GM12878 (cell line): ENCODE measurements around the gene C14orf119. TPM values are rescaled to one million over a fixed set of nuclear protein-coding genes. Genes with fewer than 3 reads are reported as not detected.

ENCODE experiments used
- ATAC-seq: fragments of 200-7000 bp; cut with Tn5 transposase; 3 replicates; pipeline ENCODE4 v1.9.1; 2020; ENCODE audit warnings: mild to moderate bottlenecking, moderate library complexity
- BruUV-seq: library from RNA; stranded (reverse); fragments of 400-500 nt; replicated peaks from 2 replicates; lab custom pipeline; 2021; lab: Mats Ljungman, UMichigan
- CTCF ChIA-PET: fragments of 300-600 bp; sonication (Branson Sonifier 250); formaldehyde crosslinking; extraction: SDS; loops from one replicate; lab custom pipeline; 2021; ENCODE audit warnings: inconsistent platforms; lab: Yijun Ruan, JAX
- POLR2A ChIA-PET: fragments of 350-600 bp; formaldehyde crosslinking; extraction: SDS; loops from one replicate; lab custom pipeline; 2021; ENCODE audit warnings: inconsistent platforms; lab: Charles Lee
- RAD21 ChIA-PET: fragments of 300-600 bp; sonication (Branson Sonifier 250); formaldehyde crosslinking; loops from one replicate; lab custom pipeline; 2023; ENCODE audit warnings: antibody characterized with exemption; ENCODE audit not compliant: unreplicated experiment; lab: Charles Lee
- SMC1A ChIA-PET: fragments of 300-600 bp; sonication (Branson Sonifier 250); formaldehyde crosslinking; loops from one replicate; lab custom pipeline; 2023; ENCODE audit not compliant: unreplicated experiment, uncharacterized antibody; lab: Charles Lee
- DNase-seq: peaks from one replicate; pipeline ENCODE4 v3.0.0-alpha.2; 2011; ENCODE audit warnings: low read depth, low spot score
- FAIRE-seq: peaks from 3 replicates; lab custom pipeline; 2011; peaks lifted over from hg19 to GRCh38; lab: Jason Lieb, UNC
- H2AFZ ChIP-seq: 2 replicates; pipeline ENCODE4 v1.6.0; 2011; ENCODE audit warnings: low read depth, low read length, control low read depth; ENCODE audit not compliant: control insufficient read depth
- H3K27ac ChIP-seq: 2 replicates; pipeline ENCODE4 v1.5.1; 2011; ENCODE audit warnings: control low read depth; ENCODE audit not compliant: control insufficient read depth, insufficient read depth
- H3K27me3 ChIP-seq, 2 experiments: replicated peaks in 1 of 2; 2 replicates each; pipeline versions ENCODE4 v1.6.0 to v1.6.1; 2011; ENCODE audit warnings: low read length in 1 of 2; ENCODE audit not compliant: control insufficient read depth in 2 of 2, insufficient read depth in 2 of 2
- H3K36me3 ChIP-seq, 2 experiments: 2 replicates each; pipeline ENCODE4 v1.5.1; 2011; ENCODE audit warnings: low read length in 1 of 2; ENCODE audit not compliant: control insufficient read depth in 2 of 2, insufficient read depth in 2 of 2
- H3K4me1 ChIP-seq: 2 replicates; pipeline ENCODE4 v1.6.1; 2011; ENCODE audit warnings: mild to moderate bottlenecking, low read length, moderate library complexity, mixed read lengths; ENCODE audit not compliant: control insufficient read depth, insufficient read depth
- H3K4me2 ChIP-seq: 2 replicates; pipeline ENCODE4 v1.6.0; 2011; ENCODE audit warnings: control low read depth; ENCODE audit not compliant: control insufficient read depth, insufficient read depth
- H3K4me3 ChIP-seq: fragments of 200-600 bp; sonication (generic); 2 replicates; pipeline ENCODE4 v1.5.1; 2016
- H3K79me2 ChIP-seq: 2 replicates; pipeline ENCODE4 v1.6.0; 2011; ENCODE audit warnings: low read length; ENCODE audit not compliant: control insufficient read depth, insufficient read depth
- H3K9ac ChIP-seq: 2 replicates; pipeline ENCODE4 v1.8.0; 2011; ENCODE audit warnings: low read length, control low read depth, mixed read lengths; ENCODE audit not compliant: control insufficient read depth, insufficient read depth
- H3K9me3 ChIP-seq: replicated peaks from 3 replicates; pipeline ENCODE4 v1.5.1; 2011; ENCODE audit warnings: mild to moderate bottlenecking, low read length; ENCODE audit not compliant: control insufficient read depth, insufficient read depth
- H4K20me1 ChIP-seq: 2 replicates; pipeline ENCODE4 v1.6.0; 2011; ENCODE audit not compliant: control insufficient read depth, insufficient read depth
- DPF2 ChIP-seq: fragments of 450-650 bp; IDR thresholded peaks from 2 replicates; pipeline ENCODE4 v1.6.1; 2017; ENCODE audit warnings: mild to moderate bottlenecking
- FOXK2 ChIP-seq: fragments of 450-650 bp; IDR thresholded peaks from 2 replicates; pipeline ENCODE4 v1.6.1; 2017; ENCODE audit warnings: mild to moderate bottlenecking, moderate library complexity
- GABPA ChIP-seq: IDR thresholded peaks from 2 replicates; pipeline ENCODE4 v1.6.1; 2014; ENCODE audit warnings: antibody characterized with exemption, low read depth, mild to moderate bottlenecking, inconsistent platforms
- PML ChIP-seq: IDR thresholded peaks from 2 replicates; pipeline ENCODE4 v1.6.1; 2012; ENCODE audit warnings: low read length, inconsistent platforms
- RAD21 ChIP-seq: IDR thresholded peaks from 2 replicates; pipeline ENCODE4 v1.6.1; 2011; ENCODE audit warnings: mild to moderate bottlenecking, low read depth, low read length, moderate library complexity; ENCODE audit not compliant: insufficient read depth
- RAD51 ChIP-seq: fragments of 450-650 bp; IDR thresholded peaks from 2 replicates; pipeline ENCODE4 v1.6.1; 2016; ENCODE audit warnings: moderate library complexity, mild to moderate bottlenecking, inconsistent platforms
- RB1 ChIP-seq: fragments of 450-650 bp; formaldehyde crosslinking; IDR thresholded peaks from 2 replicates; pipeline ENCODE4 v1.6.1; 2017; ENCODE audit warnings: mild to moderate bottlenecking, borderline replicate concordance
- SP1 ChIP-seq: IDR thresholded peaks from one replicate; pipeline ENCODE4 v1.6.1; 2011; ENCODE audit warnings: low read depth, low read length
- SPI1 ChIP-seq: IDR thresholded peaks from 2 replicates; pipeline ENCODE4 v1.6.1; 2011; ENCODE audit warnings: low read depth, mild to moderate bottlenecking, low read length, moderate library complexity, borderline replicate concordance; ENCODE audit not compliant: insufficient read depth
- SREBF2 ChIP-seq: IDR thresholded peaks from 2 replicates; pipeline ENCODE4 v1.6.1; 2012; ENCODE audit warnings: mild to moderate bottlenecking, low read length
- WGBS: methylation state at CpG from one replicate; pipeline ENCODE4 v1.1.6; 2016; ENCODE audit warnings: low lambda C conversion rate; ENCODE audit not compliant: insufficient replicate concordance, insufficient coverage; ENCODE audit errors: missing lambda C conversion rate; 5-methylcytosine and 5-hydroxymethylcytosine counted together
- in situ Hi-C: fragments of 300-500 bp; cut with MboI; formaldehyde crosslinking; loops from 9 replicates; pipeline ENCODE4 v1.14.3; 2018; ENCODE audit warnings: mixed read lengths
- intact Hi-C: fragments of 100-400 bp; cut with micrococcal nuclease; formaldehyde crosslinking; loops from one replicate; pipeline ENCODE4 v1.14.2; 2022; ENCODE audit not compliant: unreplicated experiment
- polyA plus RNA-seq, 11 experiments: library from polyadenylated mRNA; depleted of rRNA in 4 of 11; unstranded in 6 of 11; stranded (reverse) in 5 of 11; fragments of >200 nt; fragmentation: Nextera tagmentation in 4 of 11; fragmentation: Illumina TruSeq in 1 of 11; extraction: Ambion mirVana in 4 of 11; extraction: Trizol in 1 of 11; gene quantifications; 1 replicate in 1 of 11; 2 replicates in 10 of 11; pipeline versions ENCODE4 v1.2.1 to v1.2.3, GENCODE V29; 2011 to 2016; ENCODE audit warnings: inconsistent platforms in 2 of 11, missing spikeins in 2 of 11, low read depth in 1 of 11
- total RNA-seq, 4 experiments: library from RNA; depleted of rRNA in 3 of 4; stranded (reverse); fragments of >200 nt in 3 of 4; fragmentation: Illumina TruSeq in 1 of 4; extraction: Trizol in 1 of 4; gene quantifications; 2 replicates each; pipeline versions ENCODE4 v1.2.1 to v1.2.3, GENCODE V29; 2013 to 2021
- TF ChIP-seq, protein P1 (sequence below): IDR thresholded peaks from 2 replicates; pipeline ENCODE4 v1.6.1; 2011; ENCODE audit warnings: low read depth, mild to moderate bottlenecking, low read length, moderate library complexity, borderline replicate concordance; ENCODE audit errors: extremely low read depth
- TF ChIP-seq, protein P2 (sequence below): fragments of 450-650 bp; IDR thresholded peaks from 2 replicates; pipeline ENCODE4 v1.6.1; 2016; ENCODE audit warnings: mild to moderate bottlenecking
- TF ChIP-seq, protein P3 (sequence below): IDR thresholded peaks from 2 replicates; pipeline ENCODE4 v1.6.1; 2011; ENCODE audit warnings: low read depth, low read length, improper control_type of control experiment, borderline replicate concordance
- TF ChIP-seq, protein P4 (sequence below): IDR thresholded peaks from 2 replicates; pipeline ENCODE4 v1.6.1; 2012; ENCODE audit warnings: low read depth, low read length, improper control_type of control experiment

The C14orf119 gene
- total and polyA plus RNA-seq, 10 of the 15 experiments (the other 5 are each of a cell fraction or from before 2014, with no cell fraction given): 32.3 to 228 (median 57.6) TPM

DNA sequence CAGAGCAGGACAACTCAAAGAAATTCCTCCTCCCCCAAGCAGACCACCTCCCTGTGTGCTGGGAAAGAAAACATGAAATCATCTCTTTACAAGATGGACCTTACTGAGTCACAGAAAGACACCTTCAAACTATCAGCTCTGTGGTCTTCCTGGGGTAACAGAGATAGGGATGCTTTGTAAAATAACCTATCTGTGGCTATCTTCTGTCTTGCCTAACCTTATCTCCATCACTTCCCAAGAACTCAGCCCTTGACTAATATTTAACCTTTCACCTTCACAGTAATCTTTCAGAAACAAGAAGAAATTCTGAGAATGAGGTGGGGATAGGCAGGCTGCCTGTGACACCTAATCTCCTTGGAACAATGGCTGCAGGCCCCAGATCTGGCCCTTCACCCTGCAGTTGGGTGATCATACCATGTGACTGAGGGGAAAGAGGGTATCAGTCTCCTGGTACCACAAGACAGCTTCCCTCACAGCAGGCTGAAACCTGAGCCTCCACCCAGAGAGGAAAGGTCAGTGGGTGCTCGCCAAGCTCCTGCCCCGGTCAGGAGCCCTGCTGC is 51.1 kb downstream of the C14orf119 start:
- H3K9ac ChIP-seq: no peak overlapping the region
- ChIA-PET CTCF (interaction anchor here (0.6 to 1.9 kb wide), 2 partner anchors 26 to 109 kb away, joined by 3 to 6 read pairs; no protein-coding TSS in a partner anchor), RAD21 (no interaction called here), SMC1A (interaction anchor here (0.9 kb wide), 1 partner anchor 42 kb away, joined by 3 read pairs; no protein-coding TSS in a partner anchor), POLR2A (no interaction called here)
- no peaks in the 10 kb centered on the region for H3K79me2 ChIP-seq
- H3K4me1 ChIP-seq: no peaks in the 10 kb centered on the region; the same call in 1 of the 2 replicates
- BruUV-seq: no TSS peak
- intact Hi-C loops (no loop called here), in situ Hi-C loops (no loop called here)
- TF ChIP-seq PML (no peak), SPI1 (no peak)
- TF ChIP-seq, protein P1, sequence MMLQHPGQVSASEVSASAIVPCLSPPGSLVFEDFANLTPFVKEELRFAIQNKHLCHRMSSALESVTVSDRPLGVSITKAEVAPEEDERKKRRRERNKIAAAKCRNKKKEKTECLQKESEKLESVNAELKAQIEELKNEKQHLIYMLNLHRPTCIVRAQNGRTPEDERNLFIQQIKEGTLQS: no peak
- no peaks in the 10 kb centered on the region for H3K36me3 ChIP-seq
- no peak overlapping the region for H2AFZ ChIP-seq
- H3K9me3 ChIP-seq: no peaks in the 10 kb centered on the region
- no peak overlapping the region for H3K27ac ChIP-seq
- 5% methylated on average over 2 of the region's 2 CpGs for WGBS
- no peak for DNase-seq
- ATAC-seq: no peak
- H4K20me1 ChIP-seq: no peaks in the 10 kb centered on the region; the same call in 1 of the 2 replicates
- no peak overlapping the region for H3K4me2 ChIP-seq
- no peak overlapping the region for H3K4me3 ChIP-seq
- no peak for FAIRE-seq
- peaks cover 2% of the 10 kb centered on the region in 2 experiments for H3K27me3 ChIP-seq

DNA sequence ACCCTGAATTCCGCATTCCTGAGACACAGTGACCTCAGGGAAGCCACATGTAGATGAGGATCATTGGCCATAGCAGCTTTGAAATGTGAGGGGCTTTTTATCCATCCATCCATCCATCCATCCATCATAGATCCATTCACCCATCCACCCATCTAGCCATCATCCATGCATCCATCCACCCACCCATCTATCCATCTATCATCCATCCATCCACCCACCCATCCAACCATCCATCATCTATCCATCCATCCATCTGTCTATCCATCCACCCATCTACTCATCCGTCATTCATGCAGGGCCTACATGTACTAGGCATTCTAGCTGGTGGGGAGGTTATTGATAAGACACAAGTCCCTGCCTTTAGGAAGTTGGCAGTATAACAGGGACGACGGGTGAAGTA is 51.7 kb downstream of the C14orf119 start:
- Histone ChIP-seq H3K9me3 (no peaks in the 10 kb centered on the region), H3K79me2 (no peaks in the 10 kb centered on the region), H4K20me1 (no peaks in the 10 kb centered on the region; the same call in 1 of the 2 replicates), H3K27ac (no peak overlapping the region), H3K4me3 (no peak overlapping the region), H3K4me1 (no peaks in the 10 kb centered on the region; the same call in 1 of the 2 replicates), H2AFZ (no peak overlapping the region), H3K36me3 (no peaks in the 10 kb centered on the region), H3K4me2 (no peak overlapping the region), H3K27me3 (peaks cover 2% of the 10 kb centered on the region in 2 experiments), H3K9ac (no peak overlapping the region)
- no TSS peak for BruUV-seq
- FAIRE-seq (no peak), ATAC-seq (no peak), DNase-seq (no peak)
- intact Hi-C loops: no loop called here
- in situ Hi-C loops: no loop called here
- RAD21 ChIA-PET: no interaction called here
- POLR2A ChIA-PET: no interaction called here
- CTCF ChIA-PET: interaction anchor here (0.6 kb wide), 1 partner anchor 108 kb away, joined by 3 read pairs; no protein-coding TSS in a partner anchor
- SMC1A ChIA-PET: interaction anchor here (0.6 to 0.9 kb wide), 2 partner anchors 42 to 399 kb away, joined by 3 read pairs; no protein-coding TSS in a partner anchor
- 48% methylated on average over 4 of the region's 4 CpGs for whole genome bisulfite sequencing
- TF ChIP-seq RB1 (no peak), RAD21 (no peak), SP1 (no peak), SREBF2 (no peak), GABPA (no peak), RAD51 (no peak), DPF2 (no peak), FOXK2 (no peak)
- TF ChIP-seq, protein P2, sequence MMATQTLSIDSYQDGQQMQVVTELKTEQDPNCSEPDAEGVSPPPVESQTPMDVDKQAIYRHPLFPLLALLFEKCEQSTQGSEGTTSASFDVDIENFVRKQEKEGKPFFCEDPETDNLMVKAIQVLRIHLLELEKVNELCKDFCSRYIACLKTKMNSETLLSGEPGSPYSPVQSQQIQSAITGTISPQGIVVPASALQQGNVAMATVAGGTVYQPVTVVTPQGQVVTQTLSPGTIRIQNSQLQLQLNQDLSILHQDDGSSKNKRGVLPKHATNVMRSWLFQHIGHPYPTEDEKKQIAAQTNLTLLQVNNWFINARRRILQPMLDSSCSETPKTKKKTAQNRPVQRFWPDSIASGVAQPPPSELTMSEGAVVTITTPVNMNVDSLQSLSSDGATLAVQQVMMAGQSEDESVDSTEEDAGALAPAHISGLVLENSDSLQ: no peak
- TF ChIP-seq, protein P3, sequence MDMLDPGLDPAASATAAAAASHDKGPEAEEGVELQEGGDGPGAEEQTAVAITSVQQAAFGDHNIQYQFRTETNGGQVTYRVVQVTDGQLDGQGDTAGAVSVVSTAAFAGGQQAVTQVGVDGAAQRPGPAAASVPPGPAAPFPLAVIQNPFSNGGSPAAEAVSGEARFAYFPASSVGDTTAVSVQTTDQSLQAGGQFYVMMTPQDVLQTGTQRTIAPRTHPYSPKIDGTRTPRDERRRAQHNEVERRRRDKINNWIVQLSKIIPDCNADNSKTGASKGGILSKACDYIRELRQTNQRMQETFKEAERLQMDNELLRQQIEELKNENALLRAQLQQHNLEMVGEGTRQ: no peak
- TF ChIP-seq, protein P4, sequence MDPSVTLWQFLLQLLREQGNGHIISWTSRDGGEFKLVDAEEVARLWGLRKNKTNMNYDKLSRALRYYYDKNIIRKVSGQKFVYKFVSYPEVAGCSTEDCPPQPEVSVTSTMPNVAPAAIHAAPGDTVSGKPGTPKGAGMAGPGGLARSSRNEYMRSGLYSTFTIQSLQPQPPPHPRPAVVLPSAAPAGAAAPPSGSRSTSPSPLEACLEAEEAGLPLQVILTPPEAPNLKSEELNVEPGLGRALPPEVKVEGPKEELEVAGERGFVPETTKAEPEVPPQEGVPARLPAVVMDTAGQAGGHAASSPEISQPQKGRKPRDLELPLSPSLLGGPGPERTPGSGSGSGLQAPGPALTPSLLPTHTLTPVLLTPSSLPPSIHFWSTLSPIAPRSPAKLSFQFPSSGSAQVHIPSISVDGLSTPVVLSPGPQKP: no peak
